ENCODE results near the gene LINC00237. TPM values are rescaled to one million over a fixed set of nuclear protein-coding genes. Genes with fewer than 3 reads are reported as not detected.
A peak's percentile ranks its signal among the peaks of the same experiment; 100 is the strongest.

Gene LINC00237
- total and polyA plus RNA-seq, 4 donors, result 4.4 to 15.0 (median 7.5) TPM

DNA sequence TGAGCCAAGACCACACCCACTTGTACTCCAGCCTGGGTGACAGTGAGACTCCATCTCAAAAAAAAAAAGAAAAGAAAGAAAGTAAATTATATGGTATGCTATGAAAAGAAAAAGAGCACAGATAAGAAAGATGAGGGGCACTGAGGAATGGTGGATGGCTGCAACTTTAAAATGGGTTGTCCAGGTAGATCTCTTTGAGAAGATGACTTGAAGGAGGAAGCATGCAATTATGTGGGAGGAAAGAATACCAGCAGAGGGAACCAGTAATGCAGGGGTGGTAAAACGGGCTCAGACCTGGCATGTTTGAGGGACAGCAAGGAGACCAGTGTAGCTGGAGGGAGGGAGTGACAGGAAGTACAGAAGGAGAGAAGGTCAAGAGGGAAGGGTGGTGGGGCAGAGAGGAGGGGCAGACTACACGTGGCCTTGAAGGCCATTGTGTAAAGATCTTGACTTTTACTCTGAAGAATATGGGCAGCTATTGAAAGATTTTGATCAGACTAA is 22.3 kb downstream of the LINC00237 start:
- Histone ChIP-seq H3K36me3 (ENCODE audit: control insufficient read depth, insufficient read depth, low read length) (no peaks in the 10 kb centered on the region), H3K27me3 (ENCODE audit: control insufficient read depth, insufficient read depth, low read length) (no peaks in the 10 kb centered on the region), H3K4me3 (ENCODE audit: low read depth, low read length) (no peak overlapping the region), H3K4me1 (ENCODE audit: control insufficient read depth, insufficient read depth, low read length) (no peaks in the 10 kb centered on the region), H3K9me3 (ENCODE audit: control insufficient read depth, insufficient read depth, low read length) (no peaks in the 10 kb centered on the region), H3K27ac (ENCODE audit: low read depth, low read length) (no peak overlapping the region)
- WGBS (ENCODE audit: insufficient coverage), result 53% methylated on average over 2 of the region's 2 CpGs
- DNase-seq (ENCODE audit: low read depth in 4 of 6, low spot score in 6 of 6), result no peak

DNA sequence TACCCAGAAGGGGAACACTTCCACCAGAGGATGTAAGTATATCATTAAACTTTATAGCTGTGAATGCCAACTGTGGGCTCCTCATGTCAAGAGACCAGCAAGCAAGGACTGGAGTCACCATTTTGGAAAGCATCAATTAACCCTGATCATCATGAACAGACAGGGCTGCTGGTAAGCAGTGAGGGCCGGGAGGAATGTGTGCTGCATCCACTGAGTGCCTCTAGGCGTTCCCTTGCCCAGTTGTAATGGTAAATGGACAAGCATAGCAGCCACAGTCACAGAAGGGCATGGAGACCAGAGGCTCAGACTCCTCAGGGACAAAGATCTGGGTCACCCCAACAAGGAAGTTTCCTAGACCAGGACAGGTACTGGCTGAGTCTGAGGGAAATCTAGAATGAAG is 23.6 kb downstream of the LINC00237 start:
- DNase-seq (ENCODE audit: low read depth in 4 of 6, low spot score in 6 of 6), result no peak
- Histone ChIP-seq H3K4me3 (ENCODE audit: low read depth, low read length) (no peak overlapping the region), H3K27me3 (ENCODE audit: control insufficient read depth, insufficient read depth, low read length) (no peaks in the 10 kb centered on the region), H3K9me3 (ENCODE audit: control insufficient read depth, insufficient read depth, low read length) (no peaks in the 10 kb centered on the region), H3K36me3 (ENCODE audit: control insufficient read depth, insufficient read depth, low read length) (no peaks in the 10 kb centered on the region), H3K4me1 (ENCODE audit: control insufficient read depth, insufficient read depth, low read length) (no peaks in the 10 kb centered on the region), H3K27ac (ENCODE audit: low read depth, low read length) (no peak overlapping the region)
- WGBS (ENCODE audit: insufficient coverage), result 78% methylated on average over 2 of the region's 2 CpGs

DNA sequence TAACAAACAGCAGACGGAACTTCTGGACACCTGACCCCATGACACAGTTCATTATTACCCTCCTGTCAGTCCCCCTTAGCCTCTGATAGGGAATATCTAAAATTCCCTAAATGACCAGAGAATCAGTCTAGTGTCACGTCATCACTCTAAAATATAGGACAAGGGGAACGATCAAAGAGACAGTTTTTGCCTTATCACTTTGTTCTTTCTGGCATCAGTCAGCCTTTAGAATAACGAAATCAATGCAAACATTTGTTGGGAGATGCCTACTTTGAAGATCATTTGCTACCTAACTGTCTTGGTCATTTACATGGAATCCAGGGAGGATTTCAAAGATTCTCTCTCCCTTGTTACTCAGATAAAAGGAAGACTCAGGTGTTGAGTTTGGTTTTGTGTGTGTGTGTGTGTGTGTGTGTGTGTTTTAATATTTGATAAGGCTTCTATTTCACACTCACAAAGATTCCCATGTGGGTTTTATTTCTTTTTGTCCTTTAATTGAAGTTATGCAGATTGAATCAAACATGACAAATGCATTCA is 28.3 kb downstream of the LINC00237 start:
- 90% methylated on average over 2 of the region's 4 CpGs for WGBS (ENCODE audit: insufficient coverage)
- Histone ChIP-seq H3K9me3 (ENCODE audit: control insufficient read depth, insufficient read depth, low read length) (no peaks in the 10 kb centered on the region), H3K36me3 (ENCODE audit: control insufficient read depth, insufficient read depth, low read length) (no peaks in the 10 kb centered on the region), H3K27me3 (ENCODE audit: control insufficient read depth, insufficient read depth, low read length) (no peaks in the 10 kb centered on the region), H3K4me3 (ENCODE audit: low read depth, low read length) (no peak overlapping the region), H3K27ac (ENCODE audit: low read depth, low read length) (no peak overlapping the region), H3K4me1 (ENCODE audit: control insufficient read depth, insufficient read depth, low read length) (no peaks in the 10 kb centered on the region)
- no peak for DNase-seq (ENCODE audit: low read depth in 4 of 6, low spot score in 6 of 6)

DNA sequence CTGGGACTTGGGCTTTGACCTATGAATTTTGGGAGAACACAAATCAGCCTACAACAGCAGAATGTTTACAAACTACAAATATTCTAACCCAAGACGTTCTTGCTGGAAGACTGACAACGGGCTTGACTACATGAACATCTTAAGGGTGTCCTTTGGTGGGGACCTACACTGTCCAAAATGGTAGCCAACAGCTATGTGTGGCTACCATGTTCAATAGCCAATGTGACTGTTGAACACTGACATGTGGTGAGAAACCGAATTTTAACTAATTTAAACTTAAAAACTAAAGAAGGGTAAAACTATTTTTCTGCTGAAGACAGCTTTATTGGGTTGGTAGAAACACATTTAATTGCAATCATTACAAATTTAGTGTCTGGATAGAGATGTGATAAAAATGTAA is 30.1 kb downstream of the LINC00237 start:
- H3K36me3 ChIP-seq (ENCODE audit: control insufficient read depth, insufficient read depth, low read length), result no peaks in the 10 kb centered on the region
- no peaks in the 10 kb centered on the region for H3K9me3 ChIP-seq (ENCODE audit: control insufficient read depth, insufficient read depth, low read length)
- H3K4me1 ChIP-seq (ENCODE audit: control insufficient read depth, insufficient read depth, low read length), result no peaks in the 10 kb centered on the region
- DNase-seq (ENCODE audit: low read depth in 4 of 6, low spot score in 6 of 6), result no peak
- WGBS (ENCODE audit: insufficient coverage), result 93% methylated on average over 2 of the region's 3 CpGs
- no peak overlapping the region for H3K27ac ChIP-seq (ENCODE audit: low read depth, low read length)
- H3K27me3 ChIP-seq (ENCODE audit: control insufficient read depth, insufficient read depth, low read length), result no peaks in the 10 kb centered on the region
- no peak overlapping the region for H3K4me3 ChIP-seq (ENCODE audit: low read depth, low read length)

DNA sequence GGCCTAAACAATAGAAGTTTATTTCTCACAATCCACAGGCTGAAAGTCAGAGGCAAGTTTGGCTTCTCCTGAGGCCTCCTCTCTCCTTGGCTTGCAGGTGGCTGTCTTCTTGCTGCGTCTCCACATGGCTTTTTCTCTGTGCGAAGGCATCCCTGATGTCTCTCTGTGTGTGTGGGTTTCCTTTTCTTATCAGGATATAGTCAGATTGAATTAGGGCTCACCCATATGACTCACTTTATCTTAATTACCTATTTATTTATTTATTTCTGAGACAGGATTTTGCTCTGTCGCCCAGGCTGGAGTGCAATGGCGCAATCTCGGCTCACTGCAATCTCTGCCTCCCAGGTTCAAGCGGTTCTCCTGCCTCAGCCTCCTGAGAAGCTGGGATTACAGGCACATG is 30.7 kb downstream of the LINC00237 start:
- WGBS (ENCODE audit: insufficient coverage), result 97% methylated on average over 4 of the region's 6 CpGs
- no peaks in the 10 kb centered on the region for H3K36me3 ChIP-seq (ENCODE audit: control insufficient read depth, insufficient read depth, low read length)
- H3K9me3 ChIP-seq (ENCODE audit: control insufficient read depth, insufficient read depth, low read length), result no peaks in the 10 kb centered on the region
- H3K27me3 ChIP-seq (ENCODE audit: control insufficient read depth, insufficient read depth, low read length), result no peaks in the 10 kb centered on the region
- no peaks in the 10 kb centered on the region for H3K4me1 ChIP-seq (ENCODE audit: control insufficient read depth, insufficient read depth, low read length)
- no peak overlapping the region for H3K27ac ChIP-seq (ENCODE audit: low read depth, low read length)
- no peak overlapping the region for H3K4me3 ChIP-seq (ENCODE audit: low read depth, low read length)
- DNase-seq (ENCODE audit: low read depth in 4 of 6, low spot score in 6 of 6), result no peak

DNA sequence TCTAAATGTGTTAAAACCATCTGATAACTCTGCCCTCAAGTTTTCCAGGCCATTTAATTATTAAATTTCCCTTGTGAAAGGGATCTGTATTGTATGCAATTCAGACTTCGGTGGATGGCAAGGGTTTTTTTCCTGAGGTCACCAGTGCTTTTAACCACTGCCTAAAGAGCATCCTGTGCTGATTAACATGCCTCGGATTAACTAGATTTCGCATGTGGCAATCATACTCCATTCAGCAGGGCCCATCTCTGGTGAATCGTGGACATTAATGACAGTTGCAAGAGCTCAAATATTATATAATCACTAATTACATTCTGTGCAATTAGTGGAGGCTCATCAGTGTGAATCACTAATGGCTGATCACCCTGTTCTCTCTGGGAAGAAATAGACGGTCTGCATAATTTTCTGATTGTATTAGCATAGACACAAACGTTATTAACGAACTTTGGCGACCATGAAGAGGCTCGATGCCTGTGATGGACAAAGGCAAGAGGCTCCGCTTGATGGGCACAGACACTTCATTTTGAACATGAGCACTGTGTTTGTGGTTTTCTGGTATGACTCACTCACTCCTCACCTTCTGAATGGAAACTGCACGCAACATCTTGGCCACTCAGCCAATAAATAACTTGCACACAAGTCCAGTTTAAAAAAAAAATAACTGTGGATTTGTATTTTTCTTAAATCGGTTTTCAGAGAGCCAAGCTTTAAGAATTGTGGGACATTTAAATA is 31.4 kb downstream of the LINC00237 start:
- H3K4me1 ChIP-seq (ENCODE audit: control insufficient read depth, insufficient read depth, low read length), result no peaks in the 10 kb centered on the region
- WGBS (ENCODE audit: insufficient coverage), result 59% methylated on average over 5 of the region's 12 CpGs
- H3K27me3 ChIP-seq (ENCODE audit: control insufficient read depth, insufficient read depth, low read length), result no peaks in the 10 kb centered on the region
- H3K27ac ChIP-seq (ENCODE audit: low read depth, low read length), result no peak overlapping the region
- H3K4me3 ChIP-seq (ENCODE audit: low read depth, low read length), result no peak overlapping the region
- peak in 1 of 6 donors; percentile 67 for DNase-seq (ENCODE audit: low read depth in 4 of 6, low spot score in 6 of 6)
- H3K36me3 ChIP-seq (ENCODE audit: control insufficient read depth, insufficient read depth, low read length), result no peaks in the 10 kb centered on the region
- H3K9me3 ChIP-seq (ENCODE audit: control insufficient read depth, insufficient read depth, low read length), result no peaks in the 10 kb centered on the region

DNA sequence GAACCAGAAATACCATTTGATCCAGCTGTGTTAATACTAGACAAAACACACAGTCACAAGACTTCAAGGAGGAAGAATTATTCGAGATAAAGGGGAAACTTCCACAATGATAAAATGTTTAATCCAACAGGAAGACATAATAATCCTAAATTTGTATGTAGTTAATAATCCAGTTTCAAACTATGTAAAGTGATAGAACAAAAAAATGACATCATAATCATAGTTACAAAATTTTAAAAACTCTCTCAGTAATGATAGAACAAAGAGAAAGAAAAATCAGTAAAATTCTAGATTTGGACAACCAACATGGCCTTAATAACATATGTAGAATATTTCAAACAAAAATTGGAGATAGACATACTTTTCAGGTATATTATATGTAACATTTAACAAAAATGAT is 38.9 kb downstream of the LINC00237 start:
- H3K27me3 ChIP-seq (ENCODE audit: control insufficient read depth, insufficient read depth, low read length), result no peaks in the 10 kb centered on the region
- DNase-seq (ENCODE audit: low read depth in 4 of 6, low spot score in 6 of 6), result no peak
- WGBS (ENCODE audit: insufficient coverage), result no CpG with 5 or more reads among the region's 1 CpG
- no peaks in the 10 kb centered on the region for H3K36me3 ChIP-seq (ENCODE audit: control insufficient read depth, insufficient read depth, low read length)
- H3K4me3 ChIP-seq (ENCODE audit: low read depth, low read length), result no peak overlapping the region
- no peaks in the 10 kb centered on the region for H3K9me3 ChIP-seq (ENCODE audit: control insufficient read depth, insufficient read depth, low read length)
- no peaks in the 10 kb centered on the region for H3K4me1 ChIP-seq (ENCODE audit: control insufficient read depth, insufficient read depth, low read length)
- H3K27ac ChIP-seq (ENCODE audit: low read depth, low read length), result no peak overlapping the region

DNA sequence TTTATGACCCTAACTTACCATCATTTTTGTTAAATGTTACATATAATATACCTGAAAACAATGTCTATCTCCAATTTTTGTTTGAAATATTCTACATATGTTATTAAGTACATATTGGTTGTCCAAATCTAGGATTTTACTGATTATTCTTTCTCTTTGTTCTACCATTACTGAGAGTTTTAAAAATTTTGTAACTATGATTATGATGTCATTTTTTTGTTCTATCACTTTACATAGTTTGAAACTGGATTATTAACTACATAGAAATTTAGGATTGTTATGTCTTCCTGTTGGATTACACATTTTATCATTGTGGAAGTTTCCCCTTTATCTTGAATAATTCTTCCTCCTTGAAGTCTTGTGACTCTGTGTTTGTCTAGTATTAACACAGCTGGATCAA is 41.2 kb downstream of the LINC00237 start:
- no peak for DNase-seq (ENCODE audit: low read depth in 4 of 6, low spot score in 6 of 6)
- Histone ChIP-seq H3K4me1 (ENCODE audit: control insufficient read depth, insufficient read depth, low read length) (no peaks in the 10 kb centered on the region), H3K27ac (ENCODE audit: low read depth, low read length) (no peak overlapping the region)

DNA sequence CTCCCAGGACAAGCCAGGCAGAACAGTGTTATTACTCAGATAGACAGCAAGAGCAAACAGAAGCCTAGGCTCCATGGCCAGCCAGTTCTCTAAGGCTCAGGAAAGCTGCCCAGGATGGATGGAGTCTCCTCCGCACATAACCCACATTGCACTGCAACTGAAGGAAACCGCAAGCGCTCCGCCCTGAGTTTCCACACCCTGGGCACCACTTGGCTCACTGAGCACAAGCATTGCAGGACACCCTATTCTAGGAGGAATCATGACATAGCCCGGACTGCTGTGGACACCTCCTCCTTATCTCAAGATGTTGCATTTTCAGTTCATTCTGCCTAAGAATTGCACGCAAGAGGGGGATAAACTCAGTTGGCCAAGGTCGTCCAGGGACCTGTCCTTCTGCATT is 42.9 kb downstream of the LINC00237 start:
- Histone ChIP-seq H3K27me3 (ENCODE audit: control insufficient read depth, insufficient read depth, low read length) (no peaks in the 10 kb centered on the region), H3K4me3 (ENCODE audit: low read depth, low read length) (no peak overlapping the region), H3K4me1 (ENCODE audit: control insufficient read depth, insufficient read depth, low read length) (no peaks in the 10 kb centered on the region), H3K9me3 (ENCODE audit: control insufficient read depth, insufficient read depth, low read length) (no peaks in the 10 kb centered on the region), H3K27ac (ENCODE audit: low read depth, low read length) (no peak overlapping the region), H3K36me3 (ENCODE audit: control insufficient read depth, insufficient read depth, low read length) (no peaks in the 10 kb centered on the region)
- 96% methylated on average over 5 of the region's 7 CpGs for WGBS (ENCODE audit: insufficient coverage)
- DNase-seq (ENCODE audit: low read depth in 4 of 6, low spot score in 6 of 6), result no peak

More for the DNA sequence above, 41.2 kb downstream of the LINC00237 start:
- H3K36me3 ChIP-seq (ENCODE audit: control insufficient read depth, insufficient read depth, low read length), result no peaks in the 10 kb centered on the region
- no peaks in the 10 kb centered on the region for H3K27me3 ChIP-seq (ENCODE audit: control insufficient read depth, insufficient read depth, low read length)
- H3K4me3 ChIP-seq (ENCODE audit: low read depth, low read length), result no peak overlapping the region
- no peaks in the 10 kb centered on the region for H3K9me3 ChIP-seq (ENCODE audit: control insufficient read depth, insufficient read depth, low read length)
